SU-DHL-6 (cell line): Measurements from ENCODE around the gene MSX2.

Experiments
- H2AFZ ChIP-seq: fragments of 200-600 bp; sonication (generic); 2 replicates; pipeline ENCODE4 v1.6.1; 2014; ENCODE audit warnings: low read depth, mild to moderate bottlenecking, moderate library complexity, mixed read lengths, antibody characterized with exemption, low read length; ENCODE audit not compliant: severe bottlenecking
- H3F3A ChIP-seq: fragments of 200-600 bp; shearing (Covaris generic); 2 replicates; pipeline ENCODE4 v1.6.0; 2016; ENCODE audit warnings: antibody characterized with exemption, mild to moderate bottlenecking; ENCODE audit not compliant: insufficient read depth
- H3K27ac ChIP-seq: fragments of 200-600 bp; sonication (generic); 2 replicates; pipeline ENCODE4 v1.5.1; 2016; ENCODE audit warnings: low read depth, mild to moderate bottlenecking, low read length, moderate library complexity, mixed read lengths
- H3K27me3 ChIP-seq: fragments of 200-600 bp; sonication (generic), shearing (Covaris generic); 2 replicates; pipeline ENCODE4 v1.6.0; 2014; ENCODE audit warnings: mild to moderate bottlenecking, low read length
- H3K36me3 ChIP-seq: fragments of 200-600 bp; sonication (generic); 2 replicates; pipeline ENCODE4 v1.6.1; 2014; ENCODE audit warnings: mild to moderate bottlenecking, low read length, mixed read lengths
- H3K4me2 ChIP-seq: fragments of 300-600, 200-600 bp; shearing (Covaris generic), sonication (generic); 2 replicates; pipeline ENCODE4 v1.6.0; 2014; ENCODE audit warnings: low read length, low read depth, mild to moderate bottlenecking; ENCODE audit not compliant: poor library complexity, severe bottlenecking
- H3K4me3 ChIP-seq: fragments of 200-600 bp; sonication (generic); 2 replicates; pipeline ENCODE4 v1.5.1; 2014; ENCODE audit warnings: antibody characterized with exemption, low read length, mild to moderate bottlenecking, mixed read lengths; ENCODE audit not compliant: insufficient read depth, poor library complexity, severe bottlenecking
- H3K79me2 ChIP-seq: fragments of 200-600 bp; sonication (generic); 2 replicates; pipeline ENCODE4 v1.6.1; 2014; ENCODE audit warnings: mild to moderate bottlenecking, low read length, moderate library complexity; ENCODE audit not compliant: insufficient read depth
- H3K9ac ChIP-seq: fragments of 200-600 bp; sonication (generic); 2 replicates; pipeline ENCODE4 v1.7.0; 2014; ENCODE audit warnings: mild to moderate bottlenecking, low read length
- H3K9me2 ChIP-seq: fragments of 200-600 bp; sonication (generic); replicated peaks from 2 replicates; pipeline ENCODE4 v1.6.1; 2014; ENCODE audit warnings: low read length; ENCODE audit not compliant: insufficient read depth
- H3K9me3 ChIP-seq: fragments of 200-600 bp; sonication (generic); 2 replicates; pipeline ENCODE4 v1.6.1; 2014; ENCODE audit warnings: low read length, mixed read lengths; ENCODE audit not compliant: insufficient read depth
- H4K20me1 ChIP-seq: fragments of 200-600 bp; sonication (generic); 2 replicates; pipeline ENCODE4 v1.6.1; 2014; ENCODE audit warnings: low read depth, mild to moderate bottlenecking, antibody characterized with exemption, low read length, moderate library complexity, mixed read lengths
- CTCF ChIP-seq: fragments of 200-600 bp; sonication (generic); IDR thresholded peaks from one replicate; pipeline ENCODE4 v1.5.1; 2017; ENCODE audit warnings: antibody characterized with exemption, mild to moderate bottlenecking, low read length, moderate library complexity; ENCODE audit not compliant: insufficient read depth, poor library complexity, severe bottlenecking
- EZH2phosphoT487 ChIP-seq: fragments of 200-600 bp; sonication (generic), shearing (Covaris generic); conservative IDR thresholded peaks from 2 replicates; pipeline ENCODE4 v1.6.1; 2018; ENCODE audit warnings: mild to moderate bottlenecking, antibody characterized with exemption, low read length, moderate library complexity, mixed read lengths

The MSX2 gene

DNA sequence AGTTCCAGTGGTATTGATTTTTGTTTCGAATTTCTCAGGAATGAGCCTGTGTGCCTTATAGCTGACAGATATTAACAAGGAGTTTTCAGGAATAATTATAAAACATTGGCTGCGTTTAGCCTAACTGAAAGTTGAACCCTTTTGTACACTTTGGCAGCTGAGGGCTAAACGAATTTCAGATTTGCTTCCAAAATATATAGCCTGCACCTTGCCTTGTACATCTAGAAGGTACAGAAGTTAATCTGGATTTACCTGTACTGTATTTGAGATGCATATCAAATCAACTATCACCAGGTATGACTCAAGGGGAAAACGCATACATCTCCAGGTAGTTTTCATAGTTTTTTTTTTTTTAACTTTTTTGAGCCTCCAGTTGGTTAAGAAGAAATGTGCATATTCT, 1.9 kb upstream of the MSX2 start:
- TF ChIP-seq CTCF (no peak), EZH2phosphoT487 (no peak)
- no peaks in the 10 kb centered on the region for H3K36me3 ChIP-seq
- no peak overlapping the region for H2AFZ ChIP-seq
- H3K4me2 ChIP-seq, result no peak overlapping the region
- H3K79me2 ChIP-seq, result no peaks in the 10 kb centered on the region
- no peaks in the 10 kb centered on the region for H3K9me3 ChIP-seq
- no peak overlapping the region for H3K9ac ChIP-seq
- H3K27ac ChIP-seq, result no peak overlapping the region
- H3K4me3 ChIP-seq, result no peak overlapping the region
- no peaks in the 10 kb centered on the region for H3K27me3 ChIP-seq
- H3K9me2 ChIP-seq, result no peaks in the 10 kb centered on the region
- no peaks in the 10 kb centered on the region for H3F3A ChIP-seq
- H4K20me1 ChIP-seq, result no peaks in the 10 kb centered on the region

DNA sequence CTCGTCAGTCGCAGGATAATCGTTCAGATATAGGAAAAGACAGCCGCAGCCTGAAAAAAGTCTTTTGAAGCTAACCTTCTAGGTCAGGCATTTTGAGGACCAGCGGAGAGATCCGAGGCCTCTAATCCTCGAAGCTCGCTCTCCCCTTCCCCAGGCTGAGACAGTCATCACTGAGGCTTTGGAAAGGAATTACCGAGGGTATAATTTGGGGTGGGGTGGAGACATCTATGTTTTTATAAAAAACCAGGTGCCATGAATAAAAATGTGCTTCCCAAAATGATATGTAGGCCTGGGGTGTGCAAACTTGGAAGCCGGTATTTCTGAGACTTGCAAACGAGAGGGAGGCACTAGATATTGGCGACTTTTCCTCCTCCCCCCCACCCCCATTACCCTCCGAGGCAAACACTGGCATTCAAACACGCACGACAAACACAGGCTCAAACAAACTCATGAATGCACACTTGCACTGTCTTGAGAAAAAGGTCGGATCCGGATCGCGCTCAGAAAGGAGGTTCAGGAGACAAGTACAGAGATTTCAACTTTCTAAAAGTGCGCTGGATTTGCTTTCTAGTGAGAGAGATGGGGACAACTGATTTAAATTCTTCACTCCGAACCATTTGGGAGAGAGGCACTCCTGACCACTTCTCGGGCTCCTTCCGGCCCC, 935 bp upstream of the MSX2 start:
- no peaks in the 10 kb centered on the region for H3K36me3 ChIP-seq
- no peaks in the 10 kb centered on the region for H4K20me1 ChIP-seq
- no peak overlapping the region for H3K4me3 ChIP-seq
- H3K9ac ChIP-seq, result no peak overlapping the region
- no peaks in the 10 kb centered on the region for H3K9me2 ChIP-seq
- no peaks in the 10 kb centered on the region for H3F3A ChIP-seq
- H2AFZ ChIP-seq, result no peak overlapping the region
- no peak overlapping the region for H3K4me2 ChIP-seq
- no peaks in the 10 kb centered on the region for H3K79me2 ChIP-seq
- no peak for TF ChIP-seq EZH2phosphoT487
- no peak for TF ChIP-seq CTCF
- no peaks in the 10 kb centered on the region for H3K27me3 ChIP-seq
- H3K9me3 ChIP-seq, result no peaks in the 10 kb centered on the region
- no peak overlapping the region for H3K27ac ChIP-seq

- no peaks in the 10 kb centered on the region for H3K27me3 ChIP-seq
- H2AFZ ChIP-seq, result no peak overlapping the region
- H3K9ac ChIP-seq, result no peak overlapping the region
- H3K9me3 ChIP-seq, result no peaks in the 10 kb centered on the region
- H3K4me3 ChIP-seq, result no peak overlapping the region
- H3K9me2 ChIP-seq, result no peaks in the 10 kb centered on the region
- no peak overlapping the region for H3K27ac ChIP-seq
- no peaks in the 10 kb centered on the region for H4K20me1 ChIP-seq
- no peaks in the 10 kb centered on the region for H3K36me3 ChIP-seq
- no peak overlapping the region for H3K4me2 ChIP-seq
- no peaks in the 10 kb centered on the region for H3F3A ChIP-seq
- no peak for TF ChIP-seq EZH2phosphoT487
- TF ChIP-seq CTCF, result no peak
- H3K79me2 ChIP-seq, result no peaks in the 10 kb centered on the region
These were observed 351 bp upstream of the MSX2 start for GRCh38 chr5:174723979-174724483.
